ENCODE data around the gene GPR55. TPM values are rescaled to one million over a fixed set of nuclear protein-coding genes. Genes with fewer than 3 reads are reported as not detected.
A peak's percentile ranks its signal among the peaks of the same experiment; 100 is the strongest.

The GPR55 gene
- total and polyA plus RNA-seq, 4 experiments from 2014 or later, result 2.4 to 8.3 (median 8.1) TPM; not detected in 1

GRCh38 chr2:230863442-230864121, 61.5 kb downstream of the GPR55 start:
- peak overlapping the region; percentile 86 to 97 (median 93) for H3K4me3 Mint-ChIP-seq
- peaks cover 19 to 62% (median 37%) of the 10 kb centered on the region in 4 donors for H3K4me1 Mint-ChIP-seq
- Histone ChIP-seq H3K4me1 (ENCODE audit: insufficient read depth, low read length) (peaks cover 39% of the 10 kb centered on the region), H3K27ac (ENCODE audit: low read depth, low read length) (no peak overlapping the region), H3K9me3 (ENCODE audit: control insufficient read depth in 1 of 2, low read length in 2 of 2) (no peaks in the 10 kb centered on the region), H3K4me3 (ENCODE audit: low read length in 2 of 2) (no peak overlapping the region), H3K27me3 (ENCODE audit: insufficient read depth, low read length) (no peaks in the 10 kb centered on the region), H3K36me3 (ENCODE audit: insufficient read depth, low read length) (no peaks in the 10 kb centered on the region)
- peaks cover 0 to 4% of the 10 kb centered on the region in 2 donors for H3K36me3 Mint-ChIP-seq
- peaks cover 0 to 2% (median 0%) of the 10 kb centered on the region in 8 donors for H3K9me3 Mint-ChIP-seq
- POLR2A ChIA-PET (ENCODE audit: partially characterized antibody), result interaction anchor here (1.0 to 1.7 kb wide), 3 partner anchors 9 to 124 kb away, joined by 3 to 6 read pairs (median 4); no protein-coding TSS in a partner anchor
- CTCF ChIA-PET (ENCODE audit: partially characterized antibody), result interaction anchor here (1.0 to 1.6 kb wide), 4 partner anchors 10 to 704 kb away, joined by 3 to 5 read pairs (median 4); partner anchors contain the start of gene GPR55
- peaks cover 0 to 4% of the 10 kb centered on the region in 2 donors for H3K27me3 Mint-ChIP-seq
- intact Hi-C loops (cut with micrococcal nuclease), result loop anchor here (2.0 to 10.0 kb wide), 2 partner anchors 15 to 111 kb away; no protein-coding TSS in a partner anchor
- peak overlapping the region in 3 of 7 donors; percentile 36 to 91 (median 46) for H3K27ac Mint-ChIP-seq
- no peak for DNase-seq

GRCh38 chr2:230863031-230863430, 62.0 kb downstream of the GPR55 start:
- Histone ChIP-seq H3K4me3 (ENCODE audit: low read length in 2 of 2) (no peak overlapping the region), H3K27me3 (ENCODE audit: insufficient read depth, low read length) (no peaks in the 10 kb centered on the region), H3K36me3 (ENCODE audit: insufficient read depth, low read length) (no peaks in the 10 kb centered on the region), H3K9me3 (ENCODE audit: control insufficient read depth in 1 of 2, low read length in 2 of 2) (no peaks in the 10 kb centered on the region), H3K4me1 (ENCODE audit: insufficient read depth, low read length) (peaks cover 39% of the 10 kb centered on the region), H3K27ac (ENCODE audit: low read depth, low read length) (no peak overlapping the region)
- ChIA-PET CTCF (ENCODE audit: partially characterized antibody) (interaction anchor here (1.6 kb wide), 1 partner anchor 14 kb away, joined by 5 read pairs; no protein-coding TSS in a partner anchor), POLR2A (ENCODE audit: partially characterized antibody) (no interaction called here)
- Mint-ChIP-seq H3K36me3 (peaks cover 0 to 4% of the 10 kb centered on the region in 2 donors), H3K27ac (peak overlapping the region in 2 of 7 donors; percentile 8 to 46), H3K4me3 (peak overlapping the region in 6 of 8 donors; percentile 59 to 97 (median 93)), H3K27me3 (peaks cover 1 to 6% of the 10 kb centered on the region in 2 donors), H3K9me3 (peaks cover 0 to 2% (median 0%) of the 10 kb centered on the region in 8 donors), H3K4me1 (peaks cover 19 to 62% (median 35%) of the 10 kb centered on the region in 4 donors)
- no peak for DNase-seq
- intact Hi-C loops (cut with micrococcal nuclease), result loop anchor here (10.0 kb wide), 1 partner anchor 112 kb away; no protein-coding TSS in a partner anchor

GRCh38 chr2:230862292-230862691, 62.8 kb downstream of the GPR55 start:
- peak overlapping the region in 2 of 8 donors; percentile 21 to 38 for H3K4me3 Mint-ChIP-seq
- peaks cover 0 to 2% (median 0%) of the 10 kb centered on the region in 8 donors for H3K9me3 Mint-ChIP-seq
- POLR2A ChIA-PET (ENCODE audit: partially characterized antibody), result interaction anchor here (1.0 kb wide), 1 partner anchor 10 kb away, joined by 3 read pairs; no protein-coding TSS in a partner anchor

GRCh38 chr2:230861552-230862255, 63.3 kb downstream of the GPR55 start:
- peaks cover 0 to 3% of the 10 kb centered on the region in 2 donors for H3K36me3 Mint-ChIP-seq
- H3K4me1 Mint-ChIP-seq, result peaks cover 13 to 55% (median 27%) of the 10 kb centered on the region in 4 donors
- Histone ChIP-seq H3K9me3 (ENCODE audit: control insufficient read depth in 1 of 2, low read length in 2 of 2) (no peaks in the 10 kb centered on the region), H3K27me3 (ENCODE audit: insufficient read depth, low read length) (peaks cover 4% of the 10 kb centered on the region), H3K36me3 (ENCODE audit: insufficient read depth, low read length) (no peaks in the 10 kb centered on the region), H3K4me1 (ENCODE audit: insufficient read depth, low read length) (peaks cover 32% of the 10 kb centered on the region), H3K27ac (ENCODE audit: low read depth, low read length) (no peak overlapping the region), H3K4me3 (ENCODE audit: low read length in 2 of 2) (no peak overlapping the region)
- peak overlapping the region in 3 of 7 donors; percentile 1 to 75 (median 5) for H3K27ac Mint-ChIP-seq
- intact Hi-C loops (cut with micrococcal nuclease), result loop anchor here (10.0 kb wide), 1 partner anchor 113 kb away; no protein-coding TSS in a partner anchor
- DNase-seq, result no peak
- ChIA-PET POLR2A (ENCODE audit: partially characterized antibody) (interaction anchor here (0.8 to 1.2 kb wide), 3 partner anchors 8 to 10 kb away, joined by 3 read pairs; no protein-coding TSS in a partner anchor), CTCF (ENCODE audit: partially characterized antibody) (interaction anchor here (1.2 to 2.4 kb wide), 3 partner anchors 11 to 21 kb away, joined by 3 to 10 read pairs (median 4); no protein-coding TSS in a partner anchor)
- peaks cover 0 to 2% (median 0%) of the 10 kb centered on the region in 8 donors for H3K9me3 Mint-ChIP-seq
- peaks cover 6 to 15% of the 10 kb centered on the region in 2 donors for H3K27me3 Mint-ChIP-seq
- peak overlapping the region in 4 of 8 donors; percentile 8 to 78 (median 35) for H3K4me3 Mint-ChIP-seq

More at GRCh38 chr2:230862292-230862691, 62.8 kb downstream of the GPR55 start:
- peaks cover 6 to 13% of the 10 kb centered on the region in 2 donors for H3K27me3 Mint-ChIP-seq
- H3K36me3 Mint-ChIP-seq, result peaks cover 0 to 4% of the 10 kb centered on the region in 2 donors
- H3K27ac Mint-ChIP-seq, result peak overlapping the region in 1 of 7 donors; percentile 8
- CTCF ChIA-PET (ENCODE audit: partially characterized antibody), result interaction anchor here (1.6 to 2.4 kb wide), 2 partner anchors 11 to 14 kb away, joined by 5 to 10 read pairs; no protein-coding TSS in a partner anchor
- no peak for DNase-seq
- Histone ChIP-seq H3K4me3 (ENCODE audit: low read length in 2 of 2) (no peak overlapping the region), H3K36me3 (ENCODE audit: insufficient read depth, low read length) (no peaks in the 10 kb centered on the region), H3K4me1 (ENCODE audit: insufficient read depth, low read length) (peaks cover 38% of the 10 kb centered on the region), H3K27ac (ENCODE audit: low read depth, low read length) (no peak overlapping the region), H3K9me3 (ENCODE audit: control insufficient read depth in 1 of 2, low read length in 2 of 2) (no peaks in the 10 kb centered on the region), H3K27me3 (ENCODE audit: insufficient read depth, low read length) (peaks cover 3% of the 10 kb centered on the region)
- peaks cover 19 to 60% (median 32%) of the 10 kb centered on the region in 4 donors for H3K4me1 Mint-ChIP-seq
- intact Hi-C loops (cut with micrococcal nuclease), result loop anchor here (10.0 kb wide), 1 partner anchor 113 kb away; no protein-coding TSS in a partner anchor

Other genes starting within 250 kb of the GPR55 start
- 100 to 1,000 TPM; 112 to 115 TPM for gene CAB39, start 212.4 kb downstream of the GPR55 start, total RNA-seq
- gene CAB39, start 212.4 kb downstream of the GPR55 start, polyA plus RNA-seq, result 10 to 100 TPM; 80.8 to 88.5 TPM
- gene ITM2C, start 60.3 kb downstream of the GPR55 start, total RNA-seq, result 10 to 100 TPM; 24.1 to 24.3 TPM
- gene ITM2C, start 60.3 kb downstream of the GPR55 start, polyA plus RNA-seq, result 10 to 100 TPM; 32.5 to 40.8 TPM
- gene SPATA3, start 70.9 kb upstream of the GPR55 start, total RNA-seq, result not detected
- gene SPATA3, start 70.9 kb upstream of the GPR55 start, polyA plus RNA-seq, result not detected
- not detected for gene C2orf72, start 112.3 kb upstream of the GPR55 start, total RNA-seq
- not detected for gene C2orf72, start 112.3 kb upstream of the GPR55 start, polyA plus RNA-seq
- gene PSMD1, start 131.6 kb upstream of the GPR55 start, total RNA-seq, result 10 to 100 TPM; 38.0 to 40.8 TPM
- 10 to 100 TPM; 64.5 to 65.0 TPM for gene PSMD1, start 131.6 kb upstream of the GPR55 start, polyA plus RNA-seq
- not detected for gene HTR2B, start 199.8 kb upstream of the GPR55 start, total RNA-seq
- gene HTR2B, start 199.8 kb upstream of the GPR55 start, polyA plus RNA-seq, result under 1 TPM; 0.10 to 0.21 TPM

Measured in CD4-positive, alpha-beta memory T cell (primary cell).